HCT116 (cell line): Measurements from ENCODE around the gene CALHM2.

Experiments used
- CEBPB ChIP-seq: IDR thresholded peaks from 2 replicates; pipeline ENCODE4 v1.6.1; 2012; ENCODE audit warnings: low read depth
- EGR1 ChIP-seq: IDR thresholded peaks from 2 replicates; pipeline ENCODE4 v1.6.1; 2012; ENCODE audit warnings: low read depth
- EZH2 ChIP-seq: fragments of 200-600 bp; sonication (generic); IDR thresholded peaks from 2 replicates; pipeline ENCODE4 v1.6.1; 2017; ENCODE audit warnings: antibody characterized with exemption, mixed run types
- JUND ChIP-seq: IDR thresholded peaks from 2 replicates; pipeline ENCODE4 v1.6.1; 2012
- POLR2A ChIP-seq: IDR thresholded peaks from 2 replicates; pipeline ENCODE4 v1.7.0; 2011; ENCODE audit warnings: borderline replicate concordance; ENCODE audit not compliant: insufficient read depth, insufficient read length; ENCODE audit errors: extremely low read depth
- POLR2AphosphoS5 ChIP-seq: IDR thresholded peaks from 2 replicates; pipeline ENCODE4 v1.6.1; 2011; ENCODE audit warnings: mild to moderate bottlenecking, low read depth, low read length, moderate library complexity
- RAD21 ChIP-seq: IDR thresholded peaks from 2 replicates; pipeline ENCODE4 v1.6.1; 2012; ENCODE audit warnings: low read depth, mild to moderate bottlenecking
- REST ChIP-seq: IDR thresholded peaks from 2 replicates; pipeline ENCODE4 v1.6.1; 2012; ENCODE audit warnings: low read depth
- SRF ChIP-seq: IDR thresholded peaks from 2 replicates; pipeline ENCODE4 v1.6.1; 2012; ENCODE audit warnings: low read depth
- TCF7L2 ChIP-seq: IDR thresholded peaks from 2 replicates; pipeline ENCODE4 v1.7.0; 2011; ENCODE audit warnings: borderline replicate concordance, inconsistent platforms; ENCODE audit not compliant: insufficient read depth, insufficient read length; ENCODE audit errors: extremely low read depth
- ZFX ChIP-seq: fragments of 450-650 bp; IDR thresholded peaks from 2 replicates; pipeline ENCODE4 v1.6.1; 2017
- ZNF274 ChIP-seq: fragments of 200-500 bp; sonication (Bioruptor generic); IDR thresholded peaks from 2 replicates; pipeline ENCODE4 v1.6.1; 2014; ENCODE audit warnings: mild to moderate bottlenecking, low read depth, low read length, inconsistent platforms
- TF ChIP-seq, protein P1 (sequence below), 3 experiments: fragments of 200-600 bp in 1 of 3; sonication (generic) in 1 of 3; IDR thresholded peaks in 2 of 3; conservative IDR thresholded peaks in 1 of 3; 2 replicates each; pipeline ENCODE4 v1.5.1; 2012 to 2017; ENCODE audit warnings: low read depth in 2 of 3, low read length in 2 of 3, antibody characterized with exemption in 1 of 3, borderline replicate concordance in 1 of 3, control low read depth in 1 of 3, mild to moderate bottlenecking in 1 of 3, mixed read lengths in 1 of 3, mixed run types in 1 of 3, moderate library complexity in 1 of 3; ENCODE audit not compliant: insufficient read depth in 1 of 3
- TF ChIP-seq, protein P2 (sequence below): IDR thresholded peaks from 2 replicates; pipeline ENCODE4 v1.6.1; 2011; ENCODE audit warnings: mild to moderate bottlenecking, low read length, moderate library complexity; ENCODE audit not compliant: insufficient replicate concordance; ENCODE audit errors: extremely low read depth

DNA sequence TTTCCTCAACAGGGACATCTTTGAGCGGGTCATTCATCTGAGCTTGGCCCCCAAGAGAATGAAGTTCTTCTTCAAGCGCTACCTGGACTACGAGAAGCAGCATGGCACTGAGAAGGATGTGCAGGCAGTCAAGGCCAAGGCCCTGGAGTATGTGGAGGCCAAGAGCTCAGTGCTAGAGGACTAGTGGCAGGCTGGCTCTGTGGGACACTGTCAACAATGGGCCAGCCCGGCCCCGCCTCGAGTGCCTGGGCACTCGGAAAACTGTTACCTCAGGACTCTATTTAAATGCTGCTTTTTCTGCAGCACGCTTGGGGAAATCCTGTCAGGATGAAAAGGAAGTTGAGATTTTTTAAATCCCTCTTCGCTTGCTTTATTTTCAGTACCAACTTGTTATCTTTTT is 6.8 kb downstream of the CALHM2 start:
- TF ChIP-seq REST (no peak), TCF7L2 (no peak), EZH2 (no peak), SRF (no peak), POLR2AphosphoS5 (no peak), ZFX (no peak), EGR1 (no peak), CEBPB (no peak), POLR2A (no peak), RAD21 (no peak), ZNF274 (no peak), JUND (no peak)
- TF ChIP-seq, protein P1, sequence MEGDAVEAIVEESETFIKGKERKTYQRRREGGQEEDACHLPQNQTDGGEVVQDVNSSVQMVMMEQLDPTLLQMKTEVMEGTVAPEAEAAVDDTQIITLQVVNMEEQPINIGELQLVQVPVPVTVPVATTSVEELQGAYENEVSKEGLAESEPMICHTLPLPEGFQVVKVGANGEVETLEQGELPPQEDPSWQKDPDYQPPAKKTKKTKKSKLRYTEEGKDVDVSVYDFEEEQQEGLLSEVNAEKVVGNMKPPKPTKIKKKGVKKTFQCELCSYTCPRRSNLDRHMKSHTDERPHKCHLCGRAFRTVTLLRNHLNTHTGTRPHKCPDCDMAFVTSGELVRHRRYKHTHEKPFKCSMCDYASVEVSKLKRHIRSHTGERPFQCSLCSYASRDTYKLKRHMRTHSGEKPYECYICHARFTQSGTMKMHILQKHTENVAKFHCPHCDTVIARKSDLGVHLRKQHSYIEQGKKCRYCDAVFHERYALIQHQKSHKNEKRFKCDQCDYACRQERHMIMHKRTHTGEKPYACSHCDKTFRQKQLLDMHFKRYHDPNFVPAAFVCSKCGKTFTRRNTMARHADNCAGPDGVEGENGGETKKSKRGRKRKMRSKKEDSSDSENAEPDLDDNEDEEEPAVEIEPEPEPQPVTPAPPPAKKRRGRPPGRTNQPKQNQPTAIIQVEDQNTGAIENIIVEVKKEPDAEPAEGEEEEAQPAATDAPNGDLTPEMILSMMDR (IDR thresholded peaks at IDR 0.05 in 2 of 3, conservative IDR thresholded peaks at IDR 0.05 in 1 of 3; ENCODE audit: borderline replicate concordance in 1 of 3, insufficient read depth in 1 of 3, low read depth in 2 of 3, low read length in 2 of 3): no peak
- TF ChIP-seq, protein P2, sequence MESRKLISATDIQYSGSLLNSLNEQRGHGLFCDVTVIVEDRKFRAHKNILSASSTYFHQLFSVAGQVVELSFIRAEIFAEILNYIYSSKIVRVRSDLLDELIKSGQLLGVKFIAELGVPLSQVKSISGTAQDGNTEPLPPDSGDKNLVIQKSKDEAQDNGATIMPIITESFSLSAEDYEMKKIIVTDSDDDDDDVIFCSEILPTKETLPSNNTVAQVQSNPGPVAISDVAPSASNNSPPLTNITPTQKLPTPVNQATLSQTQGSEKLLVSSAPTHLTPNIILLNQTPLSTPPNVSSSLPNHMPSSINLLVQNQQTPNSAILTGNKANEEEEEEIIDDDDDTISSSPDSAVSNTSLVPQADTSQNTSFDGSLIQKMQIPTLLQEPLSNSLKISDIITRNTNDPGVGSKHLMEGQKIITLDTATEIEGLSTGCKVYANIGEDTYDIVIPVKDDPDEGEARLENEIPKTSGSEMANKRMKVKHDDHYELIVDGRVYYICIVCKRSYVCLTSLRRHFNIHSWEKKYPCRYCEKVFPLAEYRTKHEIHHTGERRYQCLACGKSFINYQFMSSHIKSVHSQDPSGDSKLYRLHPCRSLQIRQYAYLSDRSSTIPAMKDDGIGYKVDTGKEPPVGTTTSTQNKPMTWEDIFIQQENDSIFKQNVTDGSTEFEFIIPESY: no peak
